ENCODE results near the gene TUT1.

DNA sequence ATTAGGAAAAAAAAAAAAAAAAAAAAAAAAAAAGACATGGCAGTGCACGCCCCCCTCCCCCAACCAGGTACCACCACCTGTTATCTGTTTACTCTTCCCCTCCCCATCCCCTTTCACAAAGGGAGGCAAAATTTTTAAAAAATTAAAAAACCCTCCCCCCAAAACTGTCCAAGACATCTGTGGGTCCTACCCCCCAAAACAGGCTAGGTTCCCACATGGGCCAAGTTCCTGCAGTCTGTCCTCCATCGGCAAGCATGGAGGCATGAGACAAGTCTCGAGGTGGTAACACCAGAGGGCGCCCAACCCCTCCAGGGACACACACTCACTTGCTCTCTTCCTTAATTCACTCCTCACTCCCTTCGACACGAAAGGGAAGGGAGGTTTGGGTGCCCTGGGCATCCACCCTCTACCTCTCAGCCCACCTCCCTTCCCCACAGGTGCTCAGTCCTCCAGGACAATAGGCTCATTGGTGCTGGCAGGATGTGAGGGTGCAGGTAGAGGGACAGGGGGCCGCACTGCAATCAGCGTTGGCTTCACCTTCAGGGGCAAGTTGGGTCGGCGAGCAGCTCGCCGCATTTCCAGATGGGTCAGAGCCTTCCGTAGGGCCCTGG, 2.2 kb upstream of the TUT1 start:
- TF ChIP-seq EZH2 (IDR thresholded peaks at IDR 0.05; ENCODE audit: low read depth, unreplicated experiment) = no peak
- TF ChIP-seq, protein P1, sequence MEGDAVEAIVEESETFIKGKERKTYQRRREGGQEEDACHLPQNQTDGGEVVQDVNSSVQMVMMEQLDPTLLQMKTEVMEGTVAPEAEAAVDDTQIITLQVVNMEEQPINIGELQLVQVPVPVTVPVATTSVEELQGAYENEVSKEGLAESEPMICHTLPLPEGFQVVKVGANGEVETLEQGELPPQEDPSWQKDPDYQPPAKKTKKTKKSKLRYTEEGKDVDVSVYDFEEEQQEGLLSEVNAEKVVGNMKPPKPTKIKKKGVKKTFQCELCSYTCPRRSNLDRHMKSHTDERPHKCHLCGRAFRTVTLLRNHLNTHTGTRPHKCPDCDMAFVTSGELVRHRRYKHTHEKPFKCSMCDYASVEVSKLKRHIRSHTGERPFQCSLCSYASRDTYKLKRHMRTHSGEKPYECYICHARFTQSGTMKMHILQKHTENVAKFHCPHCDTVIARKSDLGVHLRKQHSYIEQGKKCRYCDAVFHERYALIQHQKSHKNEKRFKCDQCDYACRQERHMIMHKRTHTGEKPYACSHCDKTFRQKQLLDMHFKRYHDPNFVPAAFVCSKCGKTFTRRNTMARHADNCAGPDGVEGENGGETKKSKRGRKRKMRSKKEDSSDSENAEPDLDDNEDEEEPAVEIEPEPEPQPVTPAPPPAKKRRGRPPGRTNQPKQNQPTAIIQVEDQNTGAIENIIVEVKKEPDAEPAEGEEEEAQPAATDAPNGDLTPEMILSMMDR (conservative IDR thresholded peaks at IDR 0.05; ENCODE audit: low read depth in 2 of 2) = peak; percentile 72 to 96
- no peak for TF ChIP-seq POLR2AphosphoS5 (IDR thresholded peaks at IDR 0.05; ENCODE audit: low read depth)
- TF ChIP-seq, protein P2, sequence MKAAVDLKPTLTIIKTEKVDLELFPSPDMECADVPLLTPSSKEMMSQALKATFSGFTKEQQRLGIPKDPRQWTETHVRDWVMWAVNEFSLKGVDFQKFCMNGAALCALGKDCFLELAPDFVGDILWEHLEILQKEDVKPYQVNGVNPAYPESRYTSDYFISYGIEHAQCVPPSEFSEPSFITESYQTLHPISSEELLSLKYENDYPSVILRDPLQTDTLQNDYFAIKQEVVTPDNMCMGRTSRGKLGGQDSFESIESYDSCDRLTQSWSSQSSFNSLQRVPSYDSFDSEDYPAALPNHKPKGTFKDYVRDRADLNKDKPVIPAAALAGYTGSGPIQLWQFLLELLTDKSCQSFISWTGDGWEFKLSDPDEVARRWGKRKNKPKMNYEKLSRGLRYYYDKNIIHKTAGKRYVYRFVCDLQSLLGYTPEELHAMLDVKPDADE (IDR thresholded peaks at IDR 0.05) = no peak
- no peak for TF ChIP-seq CREB1 (CRISPR knock-in tag; IDR thresholded peaks at IDR 0.05; ENCODE audit: low read depth)
- TF ChIP-seq, protein P3, sequence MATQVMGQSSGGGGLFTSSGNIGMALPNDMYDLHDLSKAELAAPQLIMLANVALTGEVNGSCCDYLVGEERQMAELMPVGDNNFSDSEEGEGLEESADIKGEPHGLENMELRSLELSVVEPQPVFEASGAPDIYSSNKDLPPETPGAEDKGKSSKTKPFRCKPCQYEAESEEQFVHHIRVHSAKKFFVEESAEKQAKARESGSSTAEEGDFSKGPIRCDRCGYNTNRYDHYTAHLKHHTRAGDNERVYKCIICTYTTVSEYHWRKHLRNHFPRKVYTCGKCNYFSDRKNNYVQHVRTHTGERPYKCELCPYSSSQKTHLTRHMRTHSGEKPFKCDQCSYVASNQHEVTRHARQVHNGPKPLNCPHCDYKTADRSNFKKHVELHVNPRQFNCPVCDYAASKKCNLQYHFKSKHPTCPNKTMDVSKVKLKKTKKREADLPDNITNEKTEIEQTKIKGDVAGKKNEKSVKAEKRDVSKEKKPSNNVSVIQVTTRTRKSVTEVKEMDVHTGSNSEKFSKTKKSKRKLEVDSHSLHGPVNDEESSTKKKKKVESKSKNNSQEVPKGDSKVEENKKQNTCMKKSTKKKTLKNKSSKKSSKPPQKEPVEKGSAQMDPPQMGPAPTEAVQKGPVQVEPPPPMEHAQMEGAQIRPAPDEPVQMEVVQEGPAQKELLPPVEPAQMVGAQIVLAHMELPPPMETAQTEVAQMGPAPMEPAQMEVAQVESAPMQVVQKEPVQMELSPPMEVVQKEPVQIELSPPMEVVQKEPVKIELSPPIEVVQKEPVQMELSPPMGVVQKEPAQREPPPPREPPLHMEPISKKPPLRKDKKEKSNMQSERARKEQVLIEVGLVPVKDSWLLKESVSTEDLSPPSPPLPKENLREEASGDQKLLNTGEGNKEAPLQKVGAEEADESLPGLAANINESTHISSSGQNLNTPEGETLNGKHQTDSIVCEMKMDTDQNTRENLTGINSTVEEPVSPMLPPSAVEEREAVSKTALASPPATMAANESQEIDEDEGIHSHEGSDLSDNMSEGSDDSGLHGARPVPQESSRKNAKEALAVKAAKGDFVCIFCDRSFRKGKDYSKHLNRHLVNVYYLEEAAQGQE (IDR thresholded peaks at IDR 0.05; ENCODE audit: unreplicated experiment) = no peak
- no peak for TF ChIP-seq ZNF331 (CRISPR knock-in tag; IDR thresholded peaks at IDR 0.05; ENCODE audit: low read depth)
- no peak for TF ChIP-seq JUNB (IDR thresholded peaks at IDR 0.05; ENCODE audit: unreplicated experiment)
- TF ChIP-seq EZH2phosphoT487 (IDR thresholded peaks at IDR 0.05; ENCODE audit: unreplicated experiment) = no peak

Measured in GM23338 (cell line).